K562 (cell line): Measurements from ENCODE around the gene PARD6A. TPM values are rescaled to one million over a fixed set of nuclear protein-coding genes. Genes with fewer than 3 reads are reported as not detected.

Experiments used
- BDP1 ChIP-seq: IDR thresholded peaks from 3 replicates; pipeline ENCODE4 v1.6.1; 2011; ENCODE audit not compliant: insufficient read length, insufficient read depth
- BRD4 ChIP-seq: fragments of 200-600 bp; sonication (generic); IDR thresholded peaks from 2 replicates; pipeline ENCODE4 v1.6.1; 2017; ENCODE audit warnings: inconsistent platforms
- CCNT2 ChIP-seq: IDR thresholded peaks from 2 replicates; pipeline ENCODE4 v1.6.1; 2011; ENCODE audit warnings: borderline replicate concordance, low read depth, mild to moderate bottlenecking, moderate library complexity, mixed read lengths, low read length; ENCODE audit not compliant: insufficient read length; ENCODE audit errors: extremely low read depth
- CHD2 ChIP-seq: IDR thresholded peaks from 2 replicates; pipeline ENCODE4 v1.6.1; 2011; ENCODE audit warnings: low read depth, low read length
- DDX20 ChIP-seq: fragments of 450-650 bp; IDR thresholded peaks from 2 replicates; pipeline ENCODE4 v1.6.1; 2016; ENCODE audit warnings: missing genetic modification characterization, low read depth, mild to moderate bottlenecking, missing compliant biosample characterization, moderate library complexity
- MCM2 ChIP-seq: fragments of 450-650 bp; IDR thresholded peaks from 2 replicates; pipeline ENCODE4 v1.6.1; 2017; ENCODE audit warnings: low read depth, mild to moderate bottlenecking
- POLR2AphosphoS5 ChIP-seq: IDR thresholded peaks from 2 replicates; pipeline ENCODE4 v1.6.1; 2011; ENCODE audit warnings: mild to moderate bottlenecking, low read depth, low read length, moderate library complexity; ENCODE audit not compliant: control insufficient read depth, insufficient read depth
- RAD51 ChIP-seq: fragments of 450-650 bp; IDR thresholded peaks from 2 replicates; pipeline ENCODE4 v1.7.1; 2016; ENCODE audit warnings: low read depth, mild to moderate bottlenecking, borderline replicate concordance
- RBM39 ChIP-seq: fragments of 200-400 bp; formaldehyde crosslinking; optimal IDR thresholded peaks from 2 replicates; pipeline ENCODE3; 2018; ENCODE audit warnings: low read depth, low read length
- RNF2 ChIP-seq: sonication (generic); IDR thresholded peaks from 2 replicates; pipeline ENCODE4 v1.6.1; 2016
- SMARCE1 ChIP-seq: fragments of 450-650 bp; IDR thresholded peaks from 2 replicates; pipeline ENCODE4 v1.7.1; 2016; ENCODE audit warnings: mild to moderate bottlenecking
- SRF ChIP-seq, 2 experiments: fragments of 250-450, 450-650 bp in 1 of 2; sonication (Bioruptor Pico) in 1 of 2; sonication (generic) in 1 of 2; formaldehyde crosslinking; IDR thresholded peaks; 2 replicates each; pipeline versions ENCODE4 v1.5.0 to v1.5.1; 2020 to 2022; ENCODE audit warnings: mild to moderate bottlenecking in 1 of 2, missing genetic modification reagents in 1 of 2
- SRSF3 ChIP-seq: fragments of 200-400 bp; formaldehyde crosslinking; IDR thresholded peaks from 2 replicates; pipeline ENCODE4 v1.6.1; 2016; ENCODE audit warnings: mild to moderate bottlenecking, low read length, moderate library complexity; ENCODE audit not compliant: insufficient read depth
- ZBTB7A ChIP-seq: IDR thresholded peaks from 2 replicates; pipeline ENCODE4 v1.6.1; 2011; ENCODE audit warnings: low read depth, mild to moderate bottlenecking, low read length, moderate library complexity, borderline replicate concordance; ENCODE audit not compliant: control insufficient read depth
- ZKSCAN3 ChIP-seq: fragments of 250-450 bp; sonication (Bioruptor Pico); IDR thresholded peaks from 2 replicates; pipeline ENCODE4 v1.4.0; 2020
- ZNF212 ChIP-seq: fragments of 450-650 bp; formaldehyde crosslinking; IDR thresholded peaks from 2 replicates; pipeline ENCODE4 v1.4.0; 2020; ENCODE audit warnings: mild to moderate bottlenecking
- ZNF311 ChIP-seq: fragments of 250-450 bp; sonication (Bioruptor Pico); IDR thresholded peaks from 2 replicates; pipeline ENCODE4 v1.4.0; 2020; ENCODE audit warnings: mild to moderate bottlenecking, moderate library complexity
- ZNF707 ChIP-seq: fragments of 250-450 bp; sonication (Bioruptor Pico); conservative IDR thresholded peaks from 2 replicates; pipeline ENCODE4 v1.8.0; 2022; ENCODE audit warnings: inconsistent platforms, mild to moderate bottlenecking, moderate library complexity
- ZSCAN29 ChIP-seq: fragments of 450-650 bp; IDR thresholded peaks from 2 replicates; pipeline ENCODE4 v1.6.1; 2017
- polyA plus RNA-seq, 8 experiments: library from polyadenylated mRNA; depleted of rRNA in 4 of 8; stranded (reverse) in 5 of 8; unstranded in 3 of 8; fragments of >200 nt; fragmentation: Nextera tagmentation in 2 of 8; fragmentation: Illumina TruSeq in 1 of 8; extraction: Ambion mirVana in 2 of 8; extraction: Trizol in 1 of 8; gene quantifications; 2 replicates each; pipeline versions ENCODE4 v1.2.1 to v1.2.3, GENCODE V29; 2011 to 2014; ENCODE audit warnings: inconsistent platforms in 1 of 8, missing spikeins in 1 of 8
- total RNA-seq, 7 experiments: library from RNA; depleted of rRNA in 6 of 7; stranded (reverse); fragments of >200 nt in 6 of 7; fragmentation: Illumina TruSeq in 2 of 7; extraction: Trizol in 2 of 7; gene quantifications; 2 replicates each; pipeline versions ENCODE4 v1.2.1 to v1.2.3, GENCODE V29; 2011 to 2021; ENCODE audit warnings: low replicate concordance in 1 of 7
- TF ChIP-seq, protein P1 (sequence below), 2 experiments: fragments of 450-650 bp; IDR thresholded peaks; 2 replicates each; pipeline ENCODE4 v1.6.1; 2018; ENCODE audit warnings: mild to moderate bottlenecking in 2 of 2, low read depth in 1 of 2; ENCODE audit not compliant: partially characterized antibody in 2 of 2
- TF ChIP-seq, protein P2 (sequence below): sonication (generic); IDR thresholded peaks from 2 replicates; pipeline ENCODE4 v1.6.1; 2016
- TF ChIP-seq, protein P3 (sequence below): fragments of 250-450 bp; sonication (Bioruptor Pico); IDR thresholded peaks from 2 replicates; pipeline ENCODE4 v1.8.0; 2021; ENCODE audit warnings: moderate library complexity, mild to moderate bottlenecking, inconsistent platforms
- TF ChIP-seq, protein P4 (sequence below): fragments of 250-450 bp; sonication (Bioruptor Pico); IDR thresholded peaks from 2 replicates; pipeline ENCODE4 v1.4.0; 2020
- TF ChIP-seq, protein P5 (sequence below): fragments of 450-650 bp; IDR thresholded peaks from 2 replicates; pipeline ENCODE4 v1.6.1; 2016; ENCODE audit warnings: low read depth, mild to moderate bottlenecking, moderate library complexity

PARD6A gene
- total and polyA plus RNA-seq, 9 of the 15 experiments (the other 6 are each of a cell fraction or from before 2014, with no cell fraction given): 0.04 to 2.0 (median 0.44) TPM

DNA sequence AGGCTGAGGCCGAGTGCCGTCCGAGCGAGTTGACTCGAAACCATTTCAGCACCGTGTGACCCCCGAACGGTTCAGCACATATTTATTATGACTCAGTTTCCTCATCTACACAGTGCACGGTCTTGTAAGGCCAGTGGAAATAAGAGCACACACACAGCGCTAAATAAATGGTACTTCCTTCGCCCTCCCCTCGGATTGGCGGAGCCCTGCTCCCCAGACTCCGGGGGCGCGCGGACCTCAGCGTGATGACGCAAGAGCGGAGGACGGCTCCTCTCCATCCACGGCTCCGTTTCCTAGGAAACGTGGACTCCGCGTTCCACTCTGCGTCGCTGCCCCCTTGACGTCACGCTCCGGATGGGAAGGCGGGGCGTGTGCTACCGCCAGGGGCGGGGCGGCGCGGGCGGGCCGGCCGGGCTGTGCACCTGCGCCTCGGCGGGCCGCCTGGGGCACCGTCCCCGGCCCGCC lies at the start of gene PARD6A (continued):
- no peak for TF ChIP-seq POLR2AphosphoS5
- no peak for TF ChIP-seq ZNF212
- TF ChIP-seq, protein P1, sequence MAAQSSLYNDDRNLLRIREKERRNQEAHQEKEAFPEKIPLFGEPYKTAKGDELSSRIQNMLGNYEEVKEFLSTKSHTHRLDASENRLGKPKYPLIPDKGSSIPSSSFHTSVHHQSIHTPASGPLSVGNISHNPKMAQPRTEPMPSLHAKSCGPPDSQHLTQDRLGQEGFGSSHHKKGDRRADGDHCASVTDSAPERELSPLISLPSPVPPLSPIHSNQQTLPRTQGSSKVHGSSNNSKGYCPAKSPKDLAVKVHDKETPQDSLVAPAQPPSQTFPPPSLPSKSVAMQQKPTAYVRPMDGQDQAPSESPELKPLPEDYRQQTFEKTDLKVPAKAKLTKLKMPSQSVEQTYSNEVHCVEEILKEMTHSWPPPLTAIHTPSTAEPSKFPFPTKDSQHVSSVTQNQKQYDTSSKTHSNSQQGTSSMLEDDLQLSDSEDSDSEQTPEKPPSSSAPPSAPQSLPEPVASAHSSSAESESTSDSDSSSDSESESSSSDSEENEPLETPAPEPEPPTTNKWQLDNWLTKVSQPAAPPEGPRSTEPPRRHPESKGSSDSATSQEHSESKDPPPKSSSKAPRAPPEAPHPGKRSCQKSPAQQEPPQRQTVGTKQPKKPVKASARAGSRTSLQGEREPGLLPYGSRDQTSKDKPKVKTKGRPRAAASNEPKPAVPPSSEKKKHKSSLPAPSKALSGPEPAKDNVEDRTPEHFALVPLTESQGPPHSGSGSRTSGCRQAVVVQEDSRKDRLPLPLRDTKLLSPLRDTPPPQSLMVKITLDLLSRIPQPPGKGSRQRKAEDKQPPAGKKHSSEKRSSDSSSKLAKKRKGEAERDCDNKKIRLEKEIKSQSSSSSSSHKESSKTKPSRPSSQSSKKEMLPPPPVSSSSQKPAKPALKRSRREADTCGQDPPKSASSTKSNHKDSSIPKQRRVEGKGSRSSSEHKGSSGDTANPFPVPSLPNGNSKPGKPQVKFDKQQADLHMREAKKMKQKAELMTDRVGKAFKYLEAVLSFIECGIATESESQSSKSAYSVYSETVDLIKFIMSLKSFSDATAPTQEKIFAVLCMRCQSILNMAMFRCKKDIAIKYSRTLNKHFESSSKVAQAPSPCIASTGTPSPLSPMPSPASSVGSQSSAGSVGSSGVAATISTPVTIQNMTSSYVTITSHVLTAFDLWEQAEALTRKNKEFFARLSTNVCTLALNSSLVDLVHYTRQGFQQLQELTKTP (IDR thresholded peaks at IDR 0.05; ENCODE audit: low read depth in 1 of 2, partially characterized antibody in 2 of 2): no peak
- no peak; the same call in 1 of the 2 replicates for TF ChIP-seq CHD2
- TF ChIP-seq, protein P2, sequence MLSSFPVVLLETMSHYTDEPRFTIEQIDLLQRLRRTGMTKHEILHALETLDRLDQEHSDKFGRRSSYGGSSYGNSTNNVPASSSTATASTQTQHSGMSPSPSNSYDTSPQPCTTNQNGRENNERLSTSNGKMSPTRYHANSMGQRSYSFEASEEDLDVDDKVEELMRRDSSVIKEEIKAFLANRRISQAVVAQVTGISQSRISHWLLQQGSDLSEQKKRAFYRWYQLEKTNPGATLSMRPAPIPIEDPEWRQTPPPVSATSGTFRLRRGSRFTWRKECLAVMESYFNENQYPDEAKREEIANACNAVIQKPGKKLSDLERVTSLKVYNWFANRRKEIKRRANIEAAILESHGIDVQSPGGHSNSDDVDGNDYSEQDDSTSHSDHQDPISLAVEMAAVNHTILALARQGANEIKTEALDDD: no peak
- TF ChIP-seq CCNT2: peak; percentile 50
- TF ChIP-seq, protein P3, sequence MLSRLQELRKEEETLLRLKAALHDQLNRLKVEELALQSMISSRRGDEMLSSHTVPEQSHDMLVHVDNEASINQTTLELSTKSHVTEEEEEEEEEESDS (CRISPR knock-in tag): no peak
- TF ChIP-seq, protein P4, sequence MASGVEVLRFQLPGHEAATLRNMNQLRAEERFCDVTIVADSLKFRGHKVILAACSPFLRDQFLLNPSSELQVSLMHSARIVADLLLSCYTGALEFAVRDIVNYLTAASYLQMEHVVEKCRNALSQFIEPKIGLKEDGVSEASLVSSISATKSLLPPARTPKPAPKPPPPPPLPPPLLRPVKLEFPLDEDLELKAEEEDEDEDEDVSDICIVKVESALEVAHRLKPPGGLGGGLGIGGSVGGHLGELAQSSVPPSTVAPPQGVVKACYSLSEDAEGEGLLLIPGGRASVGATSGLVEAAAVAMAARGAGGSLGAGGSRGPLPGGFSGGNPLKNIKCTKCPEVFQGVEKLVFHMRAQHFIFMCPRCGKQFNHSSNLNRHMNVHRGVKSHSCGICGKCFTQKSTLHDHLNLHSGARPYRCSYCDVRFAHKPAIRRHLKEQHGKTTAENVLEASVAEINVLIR: peak; percentile 87
- TF ChIP-seq RBM39: no peak
- no peak for TF ChIP-seq ZNF707
- TF ChIP-seq ZKSCAN3: no peak
- TF ChIP-seq BDP1: no peak
- TF ChIP-seq MCM2: no peak
- TF ChIP-seq SMARCE1: no peak
- TF ChIP-seq RNF2: no peak
- TF ChIP-seq BRD4: no peak
- no peak for TF ChIP-seq SRSF3
- no peak for TF ChIP-seq DDX20 (tag)
- TF ChIP-seq, protein P5, sequence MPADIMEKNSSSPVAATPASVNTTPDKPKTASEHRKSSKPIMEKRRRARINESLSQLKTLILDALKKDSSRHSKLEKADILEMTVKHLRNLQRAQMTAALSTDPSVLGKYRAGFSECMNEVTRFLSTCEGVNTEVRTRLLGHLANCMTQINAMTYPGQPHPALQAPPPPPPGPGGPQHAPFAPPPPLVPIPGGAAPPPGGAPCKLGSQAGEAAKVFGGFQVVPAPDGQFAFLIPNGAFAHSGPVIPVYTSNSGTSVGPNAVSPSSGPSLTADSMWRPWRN: no peak
- no peak for TF ChIP-seq ZNF311 (CRISPR knock-in tag)
- 0 out of 2 replicates have a peak, but pooled peaks have one; percentile 17 for TF ChIP-seq ZBTB7A
- no peak for TF ChIP-seq RAD51
- no peak; a peak in 1 of 4 replicates for TF ChIP-seq SRF (CRISPR knock-in tag; IDR thresholded peaks at IDR 0.05)
- TF ChIP-seq ZSCAN29: no peak
